ENCODE data around the gene GMDS. TPM values are rescaled to one million over a fixed set of nuclear protein-coding genes. Genes with fewer than 3 reads are reported as not detected.

Gene GMDS
- total and polyA plus RNA-seq, 2 of the 8 experiments (the other 6 are each of a cell fraction or from before 2014, with no cell fraction given) = 16.8 to 50.0 TPM

DNA sequence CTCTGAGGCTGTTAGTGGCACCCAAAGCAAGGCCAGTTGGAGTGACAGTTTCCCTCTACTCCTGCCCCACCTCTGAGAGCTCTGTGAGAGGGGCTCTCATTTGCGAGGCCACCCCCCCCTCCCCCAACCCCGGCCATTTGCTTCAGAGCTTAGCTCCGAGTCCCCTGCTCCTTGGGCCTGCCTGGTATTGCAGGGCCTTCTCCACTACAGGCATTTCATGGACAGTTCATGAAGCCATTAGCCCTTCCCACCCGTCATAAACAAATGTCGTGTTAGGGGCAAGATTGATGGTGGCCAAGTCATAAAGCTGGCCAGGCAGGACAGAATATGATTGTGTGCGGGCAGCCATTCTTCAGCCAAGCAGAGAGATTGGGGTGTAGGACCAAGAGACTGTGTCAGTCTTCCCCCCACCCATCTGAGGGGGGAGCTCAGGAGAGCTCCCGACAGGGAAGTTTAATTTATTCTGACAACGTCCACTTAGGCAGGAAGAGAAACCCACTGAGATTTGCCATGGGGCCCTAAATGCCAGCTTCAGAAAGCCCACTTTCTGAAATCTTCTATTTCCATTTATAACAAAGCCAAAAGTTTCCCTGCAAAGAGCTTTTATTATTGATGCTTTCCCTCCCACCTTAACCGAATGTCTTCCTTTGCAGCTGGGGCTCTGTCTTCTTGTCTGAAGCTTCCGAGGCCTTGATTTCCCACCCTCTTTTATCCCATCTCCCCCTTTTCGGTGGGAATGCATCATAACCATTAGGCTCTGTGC lies 628.5 kb downstream of the GMDS start (continued):
- TF ChIP-seq, protein P1, sequence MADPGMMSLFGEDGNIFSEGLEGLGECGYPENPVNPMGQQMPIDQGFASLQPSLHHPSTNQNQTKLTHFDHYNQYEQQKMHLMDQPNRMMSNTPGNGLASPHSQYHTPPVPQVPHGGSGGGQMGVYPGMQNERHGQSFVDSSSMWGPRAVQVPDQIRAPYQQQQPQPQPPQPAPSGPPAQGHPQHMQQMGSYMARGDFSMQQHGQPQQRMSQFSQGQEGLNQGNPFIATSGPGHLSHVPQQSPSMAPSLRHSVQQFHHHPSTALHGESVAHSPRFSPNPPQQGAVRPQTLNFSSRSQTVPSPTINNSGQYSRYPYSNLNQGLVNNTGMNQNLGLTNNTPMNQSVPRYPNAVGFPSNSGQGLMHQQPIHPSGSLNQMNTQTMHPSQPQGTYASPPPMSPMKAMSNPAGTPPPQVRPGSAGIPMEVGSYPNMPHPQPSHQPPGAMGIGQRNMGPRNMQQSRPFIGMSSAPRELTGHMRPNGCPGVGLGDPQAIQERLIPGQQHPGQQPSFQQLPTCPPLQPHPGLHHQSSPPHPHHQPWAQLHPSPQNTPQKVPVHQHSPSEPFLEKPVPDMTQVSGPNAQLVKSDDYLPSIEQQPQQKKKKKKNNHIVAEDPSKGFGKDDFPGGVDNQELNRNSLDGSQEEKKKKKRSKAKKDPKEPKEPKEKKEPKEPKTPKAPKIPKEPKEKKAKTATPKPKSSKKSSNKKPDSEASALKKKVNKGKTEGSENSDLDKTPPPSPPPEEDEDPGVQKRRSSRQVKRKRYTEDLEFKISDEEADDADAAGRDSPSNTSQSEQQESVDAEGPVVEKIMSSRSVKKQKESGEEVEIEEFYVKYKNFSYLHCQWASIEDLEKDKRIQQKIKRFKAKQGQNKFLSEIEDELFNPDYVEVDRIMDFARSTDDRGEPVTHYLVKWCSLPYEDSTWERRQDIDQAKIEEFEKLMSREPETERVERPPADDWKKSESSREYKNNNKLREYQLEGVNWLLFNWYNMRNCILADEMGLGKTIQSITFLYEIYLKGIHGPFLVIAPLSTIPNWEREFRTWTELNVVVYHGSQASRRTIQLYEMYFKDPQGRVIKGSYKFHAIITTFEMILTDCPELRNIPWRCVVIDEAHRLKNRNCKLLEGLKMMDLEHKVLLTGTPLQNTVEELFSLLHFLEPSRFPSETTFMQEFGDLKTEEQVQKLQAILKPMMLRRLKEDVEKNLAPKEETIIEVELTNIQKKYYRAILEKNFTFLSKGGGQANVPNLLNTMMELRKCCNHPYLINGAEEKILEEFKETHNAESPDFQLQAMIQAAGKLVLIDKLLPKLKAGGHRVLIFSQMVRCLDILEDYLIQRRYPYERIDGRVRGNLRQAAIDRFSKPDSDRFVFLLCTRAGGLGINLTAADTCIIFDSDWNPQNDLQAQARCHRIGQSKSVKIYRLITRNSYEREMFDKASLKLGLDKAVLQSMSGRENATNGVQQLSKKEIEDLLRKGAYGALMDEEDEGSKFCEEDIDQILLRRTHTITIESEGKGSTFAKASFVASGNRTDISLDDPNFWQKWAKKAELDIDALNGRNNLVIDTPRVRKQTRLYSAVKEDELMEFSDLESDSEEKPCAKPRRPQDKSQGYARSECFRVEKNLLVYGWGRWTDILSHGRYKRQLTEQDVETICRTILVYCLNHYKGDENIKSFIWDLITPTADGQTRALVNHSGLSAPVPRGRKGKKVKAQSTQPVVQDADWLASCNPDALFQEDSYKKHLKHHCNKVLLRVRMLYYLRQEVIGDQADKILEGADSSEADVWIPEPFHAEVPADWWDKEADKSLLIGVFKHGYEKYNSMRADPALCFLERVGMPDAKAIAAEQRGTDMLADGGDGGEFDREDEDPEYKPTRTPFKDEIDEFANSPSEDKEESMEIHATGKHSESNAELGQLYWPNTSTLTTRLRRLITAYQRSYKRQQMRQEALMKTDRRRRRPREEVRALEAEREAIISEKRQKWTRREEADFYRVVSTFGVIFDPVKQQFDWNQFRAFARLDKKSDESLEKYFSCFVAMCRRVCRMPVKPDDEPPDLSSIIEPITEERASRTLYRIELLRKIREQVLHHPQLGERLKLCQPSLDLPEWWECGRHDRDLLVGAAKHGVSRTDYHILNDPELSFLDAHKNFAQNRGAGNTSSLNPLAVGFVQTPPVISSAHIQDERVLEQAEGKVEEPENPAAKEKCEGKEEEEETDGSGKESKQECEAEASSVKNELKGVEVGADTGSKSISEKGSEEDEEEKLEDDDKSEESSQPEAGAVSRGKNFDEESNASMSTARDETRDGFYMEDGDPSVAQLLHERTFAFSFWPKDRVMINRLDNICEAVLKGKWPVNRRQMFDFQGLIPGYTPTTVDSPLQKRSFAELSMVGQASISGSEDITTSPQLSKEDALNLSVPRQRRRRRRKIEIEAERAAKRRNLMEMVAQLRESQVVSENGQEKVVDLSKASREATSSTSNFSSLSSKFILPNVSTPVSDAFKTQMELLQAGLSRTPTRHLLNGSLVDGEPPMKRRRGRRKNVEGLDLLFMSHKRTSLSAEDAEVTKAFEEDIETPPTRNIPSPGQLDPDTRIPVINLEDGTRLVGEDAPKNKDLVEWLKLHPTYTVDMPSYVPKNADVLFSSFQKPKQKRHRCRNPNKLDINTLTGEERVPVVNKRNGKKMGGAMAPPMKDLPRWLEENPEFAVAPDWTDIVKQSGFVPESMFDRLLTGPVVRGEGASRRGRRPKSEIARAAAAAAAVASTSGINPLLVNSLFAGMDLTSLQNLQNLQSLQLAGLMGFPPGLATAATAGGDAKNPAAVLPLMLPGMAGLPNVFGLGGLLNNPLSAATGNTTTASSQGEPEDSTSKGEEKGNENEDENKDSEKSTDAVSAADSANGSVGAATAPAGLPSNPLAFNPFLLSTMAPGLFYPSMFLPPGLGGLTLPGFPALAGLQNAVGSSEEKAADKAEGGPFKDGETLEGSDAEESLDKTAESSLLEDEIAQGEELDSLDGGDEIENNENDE (IDR thresholded peaks at IDR 0.05; ENCODE audit: insufficient replicate concordance, low read length) = no peak
- no peak for TF ChIP-seq ASH2L (IDR thresholded peaks at IDR 0.05; ENCODE audit: low read length)
- TF ChIP-seq HDAC2 (IDR thresholded peaks at IDR 0.05; ENCODE audit: borderline replicate concordance in 1 of 2, low read depth in 2 of 2, low read length in 2 of 2) = no peak
- TF ChIP-seq TEAD4 (IDR thresholded peaks at IDR 0.05; ENCODE audit: low read depth, low read length) = no peak
